ENCODE measurements around the gene ASB3.

- TF ChIP-seq CTCF (IDR thresholded peaks at IDR 0.05): no peak
- no peak for TF ChIP-seq POLR2A (IDR thresholded peaks at IDR 0.05)
These were observed 33.7 kb downstream of the ASB3 start for GRCh38 chr2:53753041-53753440.
